Activated CD8-positive, alpha-beta T cell treated with anti-CD3 and anti-CD28 coated beads, Interleukin-2, amount 10 ng/mL, durations not matched to agents 7 days and 5 days (primary cell): Measurements from ENCODE around the gene DNAH11. TPM values are rescaled to one million over a fixed set of nuclear protein-coding genes. Genes with fewer than 3 reads are reported as not detected.
"Not testable (repeated sequence)": the region's sequence is repeated elsewhere in the genome, so short reads cannot be mapped to it uniquely, and the experiment has no call there.

ENCODE experiments used
- ATAC-seq: fragments of 150-1000 bp; cut with Tn5 transposase; one replicate; pipeline ENCODE4 v1.10.0; 2021; ENCODE audit warnings: moderate library complexity
- CTCF ChIA-PET: fragments of 350-600 bp; sonication (Branson Sonifier 250); formaldehyde crosslinking; loops from one replicate; lab custom pipeline; 2021; ENCODE audit warnings: antibody characterized with exemption; lab: Charles Lee
- POLR2A ChIA-PET: fragments of 350-600 bp; sonication (Branson Sonifier 250); formaldehyde crosslinking; loops from one replicate; lab custom pipeline; 2021; ENCODE audit warnings: antibody characterized with exemption; lab: Charles Lee
- DNase-seq: peaks from one replicate; pipeline ENCODE4 v3.0.0-alpha.2; 2020
- H3K27ac Mint-ChIP-seq: one replicate; pipeline ENCODE4 v1.8.0; 2021; ENCODE audit warnings: mild to moderate bottlenecking, mixed read lengths
- H3K27me3 Mint-ChIP-seq: one replicate; pipeline ENCODE4 v1.8.0; 2021; ENCODE audit warnings: low read depth, mixed read lengths
- H3K36me3 Mint-ChIP-seq: one replicate; pipeline ENCODE4 v1.8.0; 2021; ENCODE audit warnings: low read depth, mixed read lengths
- H3K4me1 Mint-ChIP-seq: one replicate; pipeline ENCODE4 v1.8.0; 2021; ENCODE audit warnings: low read depth, mixed read lengths
- H3K4me3 Mint-ChIP-seq: one replicate; pipeline ENCODE4 v1.8.0; 2021; ENCODE audit warnings: mild to moderate bottlenecking, mixed read lengths
- H3K9me3 Mint-ChIP-seq: one replicate; pipeline ENCODE4 v1.8.0; 2022; ENCODE audit warnings: mixed read lengths; ENCODE audit not compliant: insufficient read depth
- total RNA-seq, 2 experiments: library from RNA; stranded (reverse); gene quantifications; one replicate each; pipeline ENCODE4 v1.2.3, GENCODE V29; 2021

The DNAH11 gene
- total RNA-seq, 2 experiments from 2014 or later, result 0.91 to 2.3 TPM

DNA sequence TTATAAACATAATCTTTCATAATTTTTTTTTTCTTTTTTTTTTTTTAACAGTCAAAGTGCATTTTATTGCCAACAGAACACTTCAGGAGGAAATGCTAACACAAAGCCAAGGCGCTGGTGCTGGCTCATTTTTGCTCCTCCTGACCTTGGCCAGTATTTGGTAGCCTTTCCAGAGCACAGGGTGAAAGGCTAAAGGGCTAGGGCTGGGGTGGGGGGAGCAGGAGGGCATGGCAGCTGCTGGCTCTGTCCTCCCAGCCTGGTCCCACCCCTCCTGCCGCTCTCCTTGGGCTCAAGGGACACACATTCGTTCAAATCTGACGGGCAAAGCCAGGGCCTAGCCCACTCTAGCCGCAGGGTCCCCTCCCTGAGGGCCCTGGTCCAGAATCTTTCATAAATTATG, 148.3 kb downstream of the DNAH11 start:
- H3K27me3 Mint-ChIP-seq, H3K9me3 Mint-ChIP-seq, H3K4me1 Mint-ChIP-seq, DNase-seq, ATAC-seq, CTCF ChIA-PET, POLR2A ChIA-PET, H3K27ac Mint-ChIP-seq, H3K36me3 Mint-ChIP-seq, H3K4me3 Mint-ChIP-seq: not testable (repeated sequence)

DNA sequence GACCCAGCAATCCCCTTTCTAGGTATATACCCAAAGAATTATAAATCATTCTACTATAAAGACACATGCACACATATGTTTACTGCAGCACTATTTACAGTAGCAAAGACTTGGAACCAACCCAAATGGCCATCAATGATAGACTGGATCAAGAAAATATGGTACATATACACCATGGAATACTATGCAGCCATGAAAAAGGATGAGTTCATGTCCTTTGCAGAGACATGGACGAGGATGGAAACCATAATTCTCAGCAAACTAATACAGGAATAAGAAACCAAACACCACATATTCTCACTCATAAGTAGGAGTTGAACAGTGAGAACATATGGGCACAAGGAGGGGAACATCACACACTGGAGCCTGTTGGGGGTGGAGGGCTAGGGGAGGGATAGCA, 157.7 kb downstream of the DNAH11 start:
- H3K4me1 Mint-ChIP-seq, H3K4me3 Mint-ChIP-seq, H3K27ac Mint-ChIP-seq, H3K9me3 Mint-ChIP-seq, H3K27me3 Mint-ChIP-seq, POLR2A ChIA-PET, H3K36me3 Mint-ChIP-seq, DNase-seq, CTCF ChIA-PET, ATAC-seq: not testable (repeated sequence)

DNA sequence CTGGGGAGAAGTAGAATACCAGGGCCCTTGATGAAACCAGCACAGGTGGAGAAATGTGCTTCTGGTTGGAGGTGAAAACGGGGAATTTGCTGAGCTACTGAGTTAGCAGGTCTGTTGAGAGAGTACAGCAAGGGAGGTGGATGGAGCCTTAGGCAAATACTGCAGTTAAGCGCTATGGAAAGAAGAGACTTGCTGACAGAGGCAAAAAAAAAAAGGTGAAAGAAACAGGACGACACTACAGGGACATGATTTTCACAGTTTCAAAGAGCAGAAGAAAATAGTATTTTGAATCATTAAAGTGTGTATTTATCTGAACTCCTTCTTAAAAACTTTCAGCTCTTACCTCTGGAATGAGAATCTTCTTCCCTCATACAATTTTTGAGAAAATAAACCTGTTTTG, 159.5 kb downstream of the DNAH11 start:
- Mint-ChIP-seq H3K4me1 (no peaks in the 10 kb centered on the region), H3K4me3 (no peak overlapping the region), H3K36me3 (no peaks in the 10 kb centered on the region), H3K27ac (no peak overlapping the region), H3K9me3 (no peaks in the 10 kb centered on the region), H3K27me3 (no peaks in the 10 kb centered on the region)
- ChIA-PET CTCF (no interaction called here), POLR2A (no interaction called here)
- ATAC-seq (no peak), DNase-seq (no peak)

DNA sequence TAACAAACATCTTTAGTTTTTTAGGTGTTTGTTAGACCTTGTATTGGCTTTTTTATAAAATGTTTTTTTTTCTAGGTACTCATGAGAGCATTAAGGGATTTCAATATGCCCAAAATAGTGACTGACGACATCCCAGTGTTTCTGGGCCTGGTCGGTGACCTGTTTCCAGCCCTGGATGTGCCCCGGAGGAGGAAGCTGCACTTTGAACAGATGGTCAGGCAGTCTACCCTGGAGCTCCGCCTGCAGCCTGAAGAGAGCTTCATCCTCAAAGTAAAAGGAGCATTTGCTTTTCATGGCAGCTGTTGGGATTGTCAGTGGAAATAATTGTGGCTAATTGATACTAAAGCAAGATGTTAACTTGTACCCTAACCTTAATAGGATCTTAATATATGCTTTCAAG, 161.5 kb downstream of the DNAH11 start:
- DNase-seq (no peak), ATAC-seq (no peak)
- POLR2A ChIA-PET, result no interaction called here
- no peak overlapping the region for H3K4me3 Mint-ChIP-seq
- CTCF ChIA-PET, result no interaction called here
- no peaks in the 10 kb centered on the region for H3K9me3 Mint-ChIP-seq
- no peak overlapping the region for H3K27ac Mint-ChIP-seq
- H3K36me3 Mint-ChIP-seq, result no peaks in the 10 kb centered on the region
- no peaks in the 10 kb centered on the region for H3K27me3 Mint-ChIP-seq
- H3K4me1 Mint-ChIP-seq, result no peaks in the 10 kb centered on the region

DNA sequence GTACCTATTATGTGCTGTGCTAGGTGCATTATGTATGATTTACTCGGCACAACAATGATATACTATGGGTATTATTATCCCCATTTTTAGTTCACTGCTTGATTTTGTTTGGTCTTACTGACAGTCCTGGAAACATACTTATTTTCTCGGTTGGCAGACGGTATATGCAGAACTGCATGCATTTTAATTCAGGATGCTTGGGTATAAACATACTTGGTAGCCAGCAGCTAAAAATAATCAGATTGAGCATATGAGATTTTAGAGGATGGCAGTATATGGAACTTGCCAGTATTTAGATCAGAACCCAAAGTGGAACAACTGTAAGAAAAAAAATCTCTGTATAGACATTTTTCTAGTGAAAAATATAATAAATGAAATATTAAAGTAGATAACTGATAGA, 163.3 kb downstream of the DNAH11 start:
- no peak overlapping the region for H3K27ac Mint-ChIP-seq
- no peaks in the 10 kb centered on the region for H3K9me3 Mint-ChIP-seq
- POLR2A ChIA-PET, result no interaction called here
- H3K4me1 Mint-ChIP-seq, result no peaks in the 10 kb centered on the region
- ATAC-seq (no peak), DNase-seq (no peak)
- CTCF ChIA-PET, result no interaction called here
- H3K36me3 Mint-ChIP-seq, result no peaks in the 10 kb centered on the region
- no peak overlapping the region for H3K4me3 Mint-ChIP-seq
- H3K27me3 Mint-ChIP-seq, result no peaks in the 10 kb centered on the region

DNA sequence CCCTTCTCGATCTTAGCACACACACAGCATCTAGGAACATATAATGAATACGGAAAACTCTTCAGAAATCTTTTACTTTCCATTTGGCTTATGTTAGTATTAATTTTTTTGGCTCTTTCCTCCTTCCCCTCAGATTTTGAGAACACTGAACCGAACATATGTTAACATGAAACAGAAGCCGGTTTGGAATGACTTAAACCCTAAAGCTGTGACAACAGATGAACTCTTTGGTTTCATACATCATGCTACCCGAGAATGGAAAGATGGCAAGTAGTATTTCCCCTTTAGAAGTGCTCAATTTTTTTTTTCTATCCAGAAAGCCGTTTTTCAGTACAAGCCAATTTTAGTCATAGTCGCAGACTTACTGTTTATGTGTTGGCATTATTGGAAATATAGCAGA, 164.7 kb downstream of the DNAH11 start:
- ATAC-seq (no peak), DNase-seq (no peak)
- ChIA-PET CTCF (no interaction called here), POLR2A (no interaction called here)
- Mint-ChIP-seq H3K4me3 (no peak overlapping the region), H3K27me3 (no peaks in the 10 kb centered on the region), H3K9me3 (no peaks in the 10 kb centered on the region), H3K4me1 (no peaks in the 10 kb centered on the region), H3K27ac (no peak overlapping the region), H3K36me3 (no peaks in the 10 kb centered on the region)

DNA sequence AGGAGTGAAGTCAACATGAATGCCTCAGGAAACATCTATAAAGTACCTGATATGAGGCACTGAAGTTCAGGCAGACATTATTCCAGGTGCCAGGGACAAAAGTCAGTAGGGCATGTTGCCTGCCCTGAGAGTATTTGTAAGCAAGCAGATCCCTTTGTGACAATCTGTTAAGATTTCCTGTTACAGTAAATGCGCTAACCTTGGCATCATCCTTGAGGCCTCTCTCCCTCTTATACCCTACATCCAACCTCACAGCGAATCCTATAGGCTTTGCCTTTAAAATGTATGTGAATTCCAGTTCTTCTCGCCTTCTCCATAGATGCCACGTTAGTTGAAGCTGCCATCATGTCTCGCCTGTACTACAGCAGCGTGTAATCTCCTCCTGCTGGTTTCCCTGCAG, 165.3 kb downstream of the DNAH11 start:
- Mint-ChIP-seq H3K27me3 (no peaks in the 10 kb centered on the region), H3K4me1 (no peaks in the 10 kb centered on the region), H3K36me3 (no peaks in the 10 kb centered on the region), H3K4me3 (no peak overlapping the region), H3K27ac (no peak overlapping the region), H3K9me3 (no peaks in the 10 kb centered on the region)
- no peak for DNase-seq
- ATAC-seq, result no peak
- ChIA-PET POLR2A (no interaction called here), CTCF (no interaction called here)

DNA sequence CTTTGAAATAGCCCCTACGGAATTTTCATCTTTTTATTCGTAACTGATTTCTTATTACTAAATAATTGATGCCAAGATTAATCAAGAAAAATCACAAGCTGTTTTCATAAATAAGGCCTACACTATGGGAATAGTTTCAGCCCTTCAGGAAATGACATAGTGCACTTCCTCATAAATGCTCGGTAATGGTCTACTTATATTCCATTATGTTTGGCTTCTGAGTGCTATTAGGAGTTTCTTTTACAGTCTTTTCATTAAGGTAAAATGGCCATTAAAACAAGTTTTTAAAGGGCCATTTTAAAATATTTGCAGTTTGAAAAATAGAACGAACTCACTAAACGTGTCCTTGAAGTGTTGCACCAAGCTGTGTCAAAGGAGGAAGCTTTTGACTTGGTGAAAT, 174.5 kb downstream of the DNAH11 start:
- Mint-ChIP-seq H3K9me3 (no peaks in the 10 kb centered on the region), H3K27me3 (no peaks in the 10 kb centered on the region), H3K36me3 (no peaks in the 10 kb centered on the region), H3K4me1 (no peaks in the 10 kb centered on the region), H3K4me3 (no peak overlapping the region), H3K27ac (no peak overlapping the region)
- ChIA-PET POLR2A (no interaction called here), CTCF (no interaction called here)
- no peak for DNase-seq
- ATAC-seq, result no peak

DNA sequence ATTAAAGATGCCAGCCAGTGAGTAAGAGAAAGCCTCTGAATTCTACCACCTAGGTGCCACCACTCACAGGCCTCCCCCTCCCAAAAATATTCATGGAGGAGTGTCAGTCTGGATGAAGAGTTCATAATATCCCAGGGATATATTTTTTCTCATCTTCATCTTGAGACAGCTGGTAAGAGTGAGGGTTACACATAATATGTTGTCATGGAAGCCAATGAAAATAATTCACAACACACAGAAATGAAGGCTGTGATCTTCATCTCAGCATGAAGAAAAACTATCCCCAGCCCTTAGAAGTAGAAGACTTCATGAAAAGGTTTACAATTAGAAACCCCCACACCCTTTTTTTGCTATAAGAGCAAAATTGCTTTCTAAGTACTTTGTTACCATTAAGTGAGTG, 175.6 kb downstream of the DNAH11 start:
- H3K4me1 Mint-ChIP-seq, result no peaks in the 10 kb centered on the region
- H3K27me3 Mint-ChIP-seq, result no peaks in the 10 kb centered on the region
- no peaks in the 10 kb centered on the region for H3K36me3 Mint-ChIP-seq
- no peak overlapping the region for H3K4me3 Mint-ChIP-seq
- DNase-seq, result no peak
- no peaks in the 10 kb centered on the region for H3K9me3 Mint-ChIP-seq
- ChIA-PET CTCF (no interaction called here), POLR2A (no interaction called here)
- no peak for ATAC-seq
- no peak overlapping the region for H3K27ac Mint-ChIP-seq

DNA sequence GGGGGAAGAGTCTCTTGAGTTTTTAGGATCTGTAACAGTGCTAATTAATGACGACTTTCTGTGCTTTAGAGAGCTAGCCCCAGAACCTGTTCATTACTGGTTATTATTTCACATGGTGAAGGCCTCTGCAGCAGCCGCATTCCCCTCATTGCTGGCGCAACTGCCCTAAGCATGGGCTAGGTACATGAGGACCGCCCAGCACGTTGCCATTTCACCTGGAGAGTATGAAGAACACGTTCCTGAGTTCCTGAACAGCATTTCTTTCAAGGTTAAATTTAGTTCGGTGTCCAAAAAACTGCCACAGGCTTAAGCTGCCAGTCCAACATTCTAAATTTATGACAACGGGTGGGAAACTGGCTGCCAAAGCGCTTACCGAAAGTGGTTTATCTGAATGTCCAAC, 177.0 kb downstream of the DNAH11 start:
- Mint-ChIP-seq H3K27me3 (no peaks in the 10 kb centered on the region), H3K4me1 (no peaks in the 10 kb centered on the region), H3K27ac (no peak overlapping the region), H3K4me3 (no peak overlapping the region), H3K36me3 (no peaks in the 10 kb centered on the region), H3K9me3 (no peaks in the 10 kb centered on the region)
- DNase-seq, result no peak
- ATAC-seq, result no peak
- CTCF ChIA-PET, result no interaction called here
- POLR2A ChIA-PET, result no interaction called here

DNA sequence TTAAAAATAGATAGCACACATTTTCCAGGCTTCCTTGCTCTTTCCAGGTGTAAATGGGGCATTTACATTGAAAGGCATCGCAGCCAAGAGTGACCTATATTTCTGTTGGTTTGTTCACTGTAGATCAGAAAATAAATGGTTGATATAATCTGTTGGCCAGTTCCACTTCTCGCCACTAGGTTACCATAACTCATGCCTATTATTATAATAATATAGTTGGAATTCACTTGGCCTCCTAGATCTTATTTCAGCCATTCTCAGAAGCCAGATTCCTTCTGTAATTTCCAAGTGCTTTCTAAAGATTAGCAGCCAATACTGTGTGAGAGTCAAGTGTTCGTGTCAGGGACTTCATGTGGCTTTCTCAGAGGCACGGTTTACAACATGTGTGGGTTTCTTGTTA, 179.5 kb downstream of the DNAH11 start:
- Mint-ChIP-seq H3K4me1 (no peaks in the 10 kb centered on the region), H3K9me3 (no peaks in the 10 kb centered on the region), H3K36me3 (no peaks in the 10 kb centered on the region), H3K4me3 (no peak overlapping the region), H3K27me3 (no peaks in the 10 kb centered on the region), H3K27ac (no peak overlapping the region)
- ChIA-PET CTCF (no interaction called here), POLR2A (no interaction called here)
- DNase-seq (no peak), ATAC-seq (no peak)

DNA sequence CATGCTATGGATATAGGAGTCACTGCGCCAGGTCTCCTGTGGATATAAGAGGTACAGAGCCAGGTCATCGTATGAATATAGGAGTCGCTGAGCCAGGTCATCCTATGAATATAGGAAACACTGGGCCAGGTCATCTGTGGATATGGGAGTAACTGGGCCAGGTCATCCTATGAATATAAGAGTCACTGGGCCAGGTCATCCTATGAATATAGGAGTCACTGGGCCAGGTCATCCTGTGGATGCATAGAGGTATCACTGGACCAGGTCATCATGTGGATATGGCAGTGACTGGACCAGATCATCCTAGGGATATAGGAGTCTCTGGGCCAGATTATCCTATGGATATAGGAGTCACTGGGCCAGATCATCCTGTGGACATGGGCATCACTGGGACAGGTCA, 181.7 kb downstream of the DNAH11 start:
- no peak overlapping the region for H3K27ac Mint-ChIP-seq
- ChIA-PET CTCF (no interaction called here), POLR2A (no interaction called here)
- H3K27me3 Mint-ChIP-seq, result no peaks in the 10 kb centered on the region
- H3K36me3 Mint-ChIP-seq, result no peaks in the 10 kb centered on the region
- ATAC-seq, result no peak
- no peak overlapping the region for H3K4me3 Mint-ChIP-seq
- no peaks in the 10 kb centered on the region for H3K9me3 Mint-ChIP-seq
- H3K4me1 Mint-ChIP-seq, result no peaks in the 10 kb centered on the region
- no peak for DNase-seq

DNA sequence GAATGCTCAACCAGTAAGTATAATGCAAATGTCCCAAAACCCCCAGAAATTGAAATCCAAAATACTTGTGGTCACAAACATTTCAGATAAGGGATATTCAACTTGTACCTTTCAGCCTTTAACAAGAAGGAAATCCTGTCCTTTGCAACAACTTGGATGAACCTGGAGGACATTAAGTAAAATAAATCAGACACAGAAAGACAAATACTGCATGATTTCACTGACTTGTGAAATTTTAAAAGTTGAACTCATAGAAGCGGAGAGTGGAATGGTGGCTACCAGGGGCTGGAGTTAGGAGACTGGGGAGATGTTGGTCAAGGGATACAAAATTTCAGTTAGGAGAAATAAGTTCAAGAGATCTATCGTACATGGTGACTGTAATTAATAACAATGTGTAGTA, 187.6 kb downstream of the DNAH11 start:
- Mint-ChIP-seq H3K4me1 (no peaks in the 10 kb centered on the region), H3K36me3 (no peaks in the 10 kb centered on the region), H3K4me3 (no peak overlapping the region), H3K27ac (no peak overlapping the region), H3K27me3 (no peaks in the 10 kb centered on the region), H3K9me3 (no peaks in the 10 kb centered on the region)
- POLR2A ChIA-PET, result no interaction called here
- ATAC-seq (no peak), DNase-seq (no peak)
- CTCF ChIA-PET, result no interaction called here
